ENCODE measurements around the gene TMEM178B.

Gene TMEM178B

DNA sequence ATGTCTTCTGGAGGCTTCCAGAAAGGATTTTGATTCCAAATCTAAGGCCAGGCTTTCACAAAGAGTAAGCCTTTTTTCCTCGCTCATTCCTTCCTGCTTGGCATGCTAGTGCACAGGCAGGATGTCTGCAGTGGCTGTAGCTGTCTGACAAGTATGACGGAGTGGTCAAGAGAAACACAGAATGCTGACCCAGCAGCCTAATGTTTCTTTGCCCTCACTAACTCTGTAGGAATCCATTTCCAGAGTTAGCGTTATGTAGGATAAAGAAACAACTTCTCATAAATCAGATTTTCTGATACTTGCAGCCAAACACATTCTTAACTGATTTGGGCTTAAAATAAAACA lies 286.5 kb downstream of the TMEM178B start:
- CTCF ChIA-PET, result no interaction called here
- POLR2A ChIA-PET (ENCODE audit: low non-redundant PET), result no interaction called here
- TF ChIP-seq, protein P1, sequence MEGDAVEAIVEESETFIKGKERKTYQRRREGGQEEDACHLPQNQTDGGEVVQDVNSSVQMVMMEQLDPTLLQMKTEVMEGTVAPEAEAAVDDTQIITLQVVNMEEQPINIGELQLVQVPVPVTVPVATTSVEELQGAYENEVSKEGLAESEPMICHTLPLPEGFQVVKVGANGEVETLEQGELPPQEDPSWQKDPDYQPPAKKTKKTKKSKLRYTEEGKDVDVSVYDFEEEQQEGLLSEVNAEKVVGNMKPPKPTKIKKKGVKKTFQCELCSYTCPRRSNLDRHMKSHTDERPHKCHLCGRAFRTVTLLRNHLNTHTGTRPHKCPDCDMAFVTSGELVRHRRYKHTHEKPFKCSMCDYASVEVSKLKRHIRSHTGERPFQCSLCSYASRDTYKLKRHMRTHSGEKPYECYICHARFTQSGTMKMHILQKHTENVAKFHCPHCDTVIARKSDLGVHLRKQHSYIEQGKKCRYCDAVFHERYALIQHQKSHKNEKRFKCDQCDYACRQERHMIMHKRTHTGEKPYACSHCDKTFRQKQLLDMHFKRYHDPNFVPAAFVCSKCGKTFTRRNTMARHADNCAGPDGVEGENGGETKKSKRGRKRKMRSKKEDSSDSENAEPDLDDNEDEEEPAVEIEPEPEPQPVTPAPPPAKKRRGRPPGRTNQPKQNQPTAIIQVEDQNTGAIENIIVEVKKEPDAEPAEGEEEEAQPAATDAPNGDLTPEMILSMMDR (conservative IDR thresholded peaks at IDR 0.05; ENCODE audit: low read depth), result no peak
- DNase-seq (ENCODE audit: low spot score), result no peak
- no peak overlapping the region for H3K27ac ChIP-seq

DNA sequence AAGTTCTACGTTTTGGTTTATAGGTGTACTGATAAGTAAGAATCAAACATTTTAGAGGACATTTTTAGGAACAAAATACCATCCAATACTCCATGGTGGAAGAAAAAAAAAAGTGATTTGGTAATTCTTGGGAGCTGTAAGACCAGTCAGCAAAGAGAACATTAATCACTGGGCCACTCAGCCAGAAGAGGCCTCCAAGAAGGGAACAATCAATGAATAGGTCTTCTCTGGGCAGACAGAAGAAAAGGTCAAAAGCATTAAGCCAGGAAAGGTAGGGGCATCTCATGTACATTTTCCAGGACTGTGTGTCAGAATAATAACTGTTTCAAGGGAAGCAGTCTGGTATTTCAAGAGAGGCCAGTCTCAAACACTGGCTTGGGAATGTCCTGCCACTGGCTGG lies 286.9 kb downstream of the TMEM178B start:
- DNase-seq (ENCODE audit: low spot score), result no peak
- TF ChIP-seq, protein P1 (conservative IDR thresholded peaks at IDR 0.05; ENCODE audit: low read depth), result no peak
- CTCF ChIA-PET, result no interaction called here
- no peak overlapping the region for H3K27ac ChIP-seq
- POLR2A ChIA-PET (ENCODE audit: low non-redundant PET), result no interaction called here

DNA sequence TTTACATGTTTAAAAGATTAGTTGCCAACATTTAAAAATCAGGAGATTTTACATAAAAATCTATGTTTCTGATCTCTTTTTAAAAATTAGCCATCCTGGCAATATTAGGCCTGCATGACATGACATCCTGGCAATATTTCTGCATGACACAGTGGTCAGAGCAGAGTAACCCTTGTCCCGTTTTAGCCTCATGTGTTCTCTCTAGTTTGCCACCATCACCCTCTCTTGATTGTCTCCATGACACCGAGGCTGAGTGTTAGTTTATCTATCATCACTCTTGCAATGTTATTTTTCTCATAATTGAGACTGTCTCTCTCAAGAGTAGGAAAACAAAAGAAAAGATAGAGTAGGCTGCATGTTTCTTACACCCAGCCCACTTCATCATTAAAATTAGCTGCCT lies 287.6 kb downstream of the TMEM178B start:
- DNase-seq (ENCODE audit: low spot score), result no peak
- TF ChIP-seq, protein P1 (conservative IDR thresholded peaks at IDR 0.05; ENCODE audit: low read depth), result no peak
- H3K27ac ChIP-seq, result no peak overlapping the region
- CTCF ChIA-PET, result no interaction called here
- POLR2A ChIA-PET (ENCODE audit: low non-redundant PET), result no interaction called here

DNA sequence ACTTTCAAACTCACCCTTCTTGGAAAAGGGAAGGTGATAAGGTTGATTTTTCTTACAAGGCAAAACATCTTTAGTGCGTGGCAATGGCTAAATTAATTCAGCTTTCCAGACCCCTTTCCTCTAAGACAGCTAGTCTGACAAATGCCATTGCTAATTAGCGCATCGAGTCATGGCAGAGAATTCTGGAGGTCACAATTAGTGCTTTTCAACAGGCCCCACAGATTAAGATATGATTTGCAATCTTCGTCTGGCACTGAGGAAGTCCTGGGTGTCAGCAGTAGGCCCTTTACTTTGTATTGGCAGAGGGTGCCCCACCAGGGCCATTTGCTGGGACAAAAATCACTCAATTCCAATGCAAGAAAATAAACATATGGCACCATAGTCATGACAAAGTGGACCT lies 288.1 kb downstream of the TMEM178B start:
- no peak overlapping the region; the same call in 1 of the 2 replicates for H3K27ac ChIP-seq
- ChIA-PET POLR2A (ENCODE audit: low non-redundant PET) (no interaction called here), CTCF (no interaction called here)
- TF ChIP-seq, protein P1 (conservative IDR thresholded peaks at IDR 0.05; ENCODE audit: low read depth), result no peak
- DNase-seq (ENCODE audit: low spot score), result no peak

DNA sequence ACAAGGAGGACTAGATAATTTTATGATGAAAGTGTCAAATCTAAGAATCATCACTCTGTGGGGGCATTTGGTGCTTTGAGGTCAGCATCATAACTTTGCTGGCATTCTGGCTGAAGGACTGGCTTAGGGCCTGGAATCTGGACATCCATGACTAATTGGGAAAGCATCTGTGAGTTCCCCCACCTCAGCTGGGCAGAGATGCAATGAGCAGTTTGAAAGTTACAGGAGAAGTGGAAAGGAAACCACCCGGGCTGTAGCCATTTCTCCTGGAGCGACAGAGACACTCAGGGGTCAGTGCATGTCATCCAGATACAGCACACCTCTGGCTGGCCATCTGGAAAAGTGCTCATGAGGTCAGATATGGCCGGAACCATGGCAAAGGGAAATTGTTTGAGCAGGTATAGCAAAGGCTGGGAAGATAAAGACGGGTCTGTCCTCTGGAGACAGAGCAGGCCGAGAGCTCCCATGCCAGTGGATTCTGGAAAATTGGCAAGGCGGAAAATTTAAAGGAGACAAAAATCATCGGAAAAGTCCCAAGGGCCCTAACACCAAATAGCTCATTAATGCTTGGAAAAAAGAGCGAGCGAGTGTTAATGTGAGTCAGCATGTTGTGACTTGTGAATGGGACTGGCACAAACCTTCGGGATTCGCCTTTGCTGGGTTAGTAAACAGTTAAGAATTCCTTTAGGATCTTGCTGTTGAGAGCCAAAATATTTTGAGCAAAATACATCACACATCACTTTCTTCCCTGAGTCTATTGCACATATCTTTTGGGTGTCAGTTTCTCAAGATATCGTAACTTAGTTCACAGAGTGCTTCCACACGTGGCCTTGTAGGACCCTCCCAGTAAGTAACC lies 288.9 kb downstream of the TMEM178B start:
- peak; percentile 81 for DNase-seq (ENCODE audit: low spot score)
- peak overlapping the region; percentile 92 for H3K27ac ChIP-seq
- POLR2A ChIA-PET (ENCODE audit: low non-redundant PET), result no interaction called here
- TF ChIP-seq, protein P1 (conservative IDR thresholded peaks at IDR 0.05; ENCODE audit: low read depth), result no peak
- CTCF ChIA-PET, result no interaction called here

DNA sequence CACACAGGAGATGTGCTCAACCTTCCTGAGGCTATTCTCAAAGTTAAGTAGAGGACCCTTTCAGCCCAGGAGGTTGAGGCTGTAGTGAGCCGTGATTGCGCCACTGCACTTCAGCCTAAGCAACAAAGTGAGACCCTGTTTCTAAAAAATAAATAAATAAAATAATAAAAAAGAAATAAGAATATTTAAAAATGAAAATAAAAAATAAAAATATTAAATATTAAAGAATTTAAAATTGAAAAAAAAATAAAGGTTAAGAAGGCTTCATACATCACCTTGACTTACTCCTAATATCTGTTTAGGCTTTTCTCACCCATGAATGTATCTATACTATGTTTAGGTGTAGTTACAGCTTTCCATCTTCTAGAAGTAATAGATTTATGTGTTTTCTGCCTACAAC lies 289.9 kb downstream of the TMEM178B start:
- ChIA-PET POLR2A (ENCODE audit: low non-redundant PET) (no interaction called here), CTCF (interaction anchor here (0.7 kb wide), 1 partner anchor 31 kb away, joined by 4 read pairs; no protein-coding TSS in a partner anchor)
- DNase-seq (ENCODE audit: low spot score), result no peak
- TF ChIP-seq, protein P1 (conservative IDR thresholded peaks at IDR 0.05; ENCODE audit: low read depth), result no peak
- no peak overlapping the region; the same call in 1 of the 2 replicates for H3K27ac ChIP-seq
